GM19328 (cell line): ENCODE measurements around the gene TMEM151A.
"Not testable (repeated sequence)": the region's sequence is repeated elsewhere in the genome, so short reads cannot be mapped to it uniquely, and the experiment has no call there.

Experiments used
- ATAC-seq: cut with Tn5 transposase; IDR thresholded peaks from one replicate; pipeline ENCODE4 v1.9.1; 2021; ENCODE audit warnings: mild to moderate bottlenecking, moderate library complexity; ENCODE audit not compliant: unreplicated experiment

TMEM151A gene

GRCh38 chr11:66267039-66267378, 24.7 kb upstream of the TMEM151A start:
- no peak for ATAC-seq

GRCh38 chr11:66267379-66268243, 24.1 kb upstream of the TMEM151A start:
- peak; percentile 50 for ATAC-seq

GRCh38 chr11:66268244-66268951, 23.3 kb upstream of the TMEM151A start, which contains the start of gene RAB1B:
Gene RAB1B (plus strand): TSS chr11:66268639. CDS start chr11:66268680, 41 bp downstream.
- peak; percentile 72 for ATAC-seq

- no peak for ATAC-seq
These were observed 22.5 kb upstream of the TMEM151A start for GRCh38 chr11:66268952-66269905.

GRCh38 chr11:66271816-66272215, 19.9 kb upstream of the TMEM151A start:
- no peak for ATAC-seq

GRCh38 chr11:66272596-66272995, 19.1 kb upstream of the TMEM151A start:
- ATAC-seq: no peak

GRCh38 chr11:66274219-66274618, 17.5 kb upstream of the TMEM151A start:
- ATAC-seq: no peak

GRCh38 chr11:66275396-66275795, 16.3 kb upstream of the TMEM151A start:
- ATAC-seq: no peak

GRCh38 chr11:66275984-66276612, 15.6 kb upstream of the TMEM151A start:
- ATAC-seq: no peak

GRCh38 chr11:66276619-66277018, 15.1 kb upstream of the TMEM151A start:
- ATAC-seq: not testable (repeated sequence)

GRCh38 chr11:66277064-66277463, 14.6 kb upstream of the TMEM151A start:
- not testable (repeated sequence) for ATAC-seq

GRCh38 chr11:66277471-66278362, 14.0 kb upstream of the TMEM151A start, which contains the start of gene CNIH2:
Gene CNIH2 (plus strand): TSS chr11:66278175. CDS start chr11:66278457, 282 bp downstream.
- ATAC-seq: no peak

GRCh38 chr11:66278363-66279091, 13.2 kb upstream of the TMEM151A start:
- ATAC-seq: no peak

- no peak for ATAC-seq
These were observed 12.5 kb upstream of the TMEM151A start for GRCh38 chr11:66279092-66279734.

GRCh38 chr11:66280428-66280827, 11.3 kb upstream of the TMEM151A start:
- ATAC-seq: no peak

- ATAC-seq: no peak
These were observed 10.7 kb upstream of the TMEM151A start for GRCh38 chr11:66281001-66281400.

GRCh38 chr11:66281776-66282467, 9.8 kb upstream of the TMEM151A start:
- ATAC-seq: peak; percentile 12
